GM10266 (cell line): Measurements from ENCODE around the gene CIPC.

ENCODE experiments used
- DNase-seq: peaks from one replicate; pipeline ENCODE4 v3.0.0; 2012; ENCODE audit errors: extremely low spot score
- CTCF ChIP-seq: IDR thresholded peaks from 2 replicates; pipeline ENCODE4 v1.5.1; 2012; ENCODE audit warnings: mild to moderate bottlenecking, low read depth; ENCODE audit not compliant: control insufficient read depth, insufficient read depth; ENCODE audit errors: missing control alignments

The CIPC gene

DNA sequence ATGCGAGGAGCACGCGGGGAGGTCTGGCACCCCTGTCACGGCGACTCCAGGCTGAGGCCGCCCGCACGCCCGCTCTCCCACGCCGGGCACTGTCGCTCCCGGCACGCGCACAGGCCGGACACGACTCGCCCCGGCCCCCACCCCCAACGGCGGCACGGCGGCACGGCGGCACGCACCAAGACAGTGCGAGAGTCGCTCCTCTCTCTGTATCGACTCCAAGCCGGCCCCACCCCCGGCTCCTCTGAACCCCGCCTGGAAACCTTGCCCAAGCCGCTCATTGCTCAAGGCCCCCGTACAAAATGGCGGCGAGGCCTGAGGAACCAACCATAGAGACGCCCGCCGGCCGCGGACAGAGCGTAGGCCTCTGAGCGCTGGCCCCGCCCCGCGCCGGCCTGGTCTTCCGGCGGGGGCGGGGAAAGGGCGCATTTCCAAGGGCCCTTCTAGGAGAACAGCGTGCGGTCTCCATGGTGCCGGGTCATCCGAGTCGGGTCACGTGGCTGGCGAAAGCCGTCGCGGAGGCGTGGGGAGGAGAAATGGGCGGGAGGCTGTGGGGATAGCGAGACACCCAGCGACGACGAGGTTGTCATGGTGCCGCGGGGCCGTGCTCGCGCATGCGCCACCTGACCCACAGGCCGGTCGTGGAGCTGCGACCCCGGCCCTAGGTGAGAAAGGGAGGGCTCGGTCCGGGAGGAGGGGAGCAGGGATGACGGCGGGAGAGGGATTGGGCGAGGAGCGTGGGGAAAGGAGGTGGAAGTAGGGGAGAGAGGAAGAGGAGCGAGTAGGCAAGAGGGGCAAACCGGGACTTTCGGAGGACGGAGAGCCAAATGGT is at the start of gene CIPC:
Gene CIPC (plus strand): TSS at position 559 of the 829 bp plus-strand sequence. CDS start 7,451 bp downstream, outside the sequence.
- DNase-seq = peak; percentile 96
- TF ChIP-seq CTCF = no peak

DNA sequence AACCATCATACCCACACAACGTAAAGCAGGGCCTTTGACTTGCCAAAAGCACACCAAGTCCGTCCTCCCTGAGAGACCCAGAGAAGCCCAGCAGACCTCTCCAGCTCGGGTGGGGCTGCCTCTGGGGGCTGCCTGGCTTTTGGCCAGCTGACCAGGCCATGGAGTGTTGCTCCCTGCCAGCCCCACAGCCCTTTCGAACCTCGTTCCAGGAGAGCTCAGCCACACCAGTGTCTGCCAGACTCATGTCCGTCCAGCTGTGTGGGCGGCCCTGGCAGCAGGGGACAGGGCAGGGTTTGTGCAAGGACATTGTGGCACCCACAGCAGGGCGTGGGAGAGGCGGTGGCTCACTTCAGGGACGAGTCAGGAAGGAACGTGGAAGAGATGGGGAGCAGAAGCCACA is 46.9 kb upstream of the CIPC start:
- DNase-seq = no peak
- TF ChIP-seq CTCF = no peak

GRCh38 chr14:77052281-77053044 is 45.6 kb upstream of the CIPC start:
- no peak for DNase-seq

GRCh38 chr14:77053046-77053841 is 44.8 kb upstream of the CIPC start:
- DNase-seq = peak; percentile 79
- peak; percentile 87 for TF ChIP-seq CTCF

More at GRCh38 chr14:77052281-77053044, 45.6 kb upstream of the CIPC start:
- no peak for TF ChIP-seq CTCF

DNA sequence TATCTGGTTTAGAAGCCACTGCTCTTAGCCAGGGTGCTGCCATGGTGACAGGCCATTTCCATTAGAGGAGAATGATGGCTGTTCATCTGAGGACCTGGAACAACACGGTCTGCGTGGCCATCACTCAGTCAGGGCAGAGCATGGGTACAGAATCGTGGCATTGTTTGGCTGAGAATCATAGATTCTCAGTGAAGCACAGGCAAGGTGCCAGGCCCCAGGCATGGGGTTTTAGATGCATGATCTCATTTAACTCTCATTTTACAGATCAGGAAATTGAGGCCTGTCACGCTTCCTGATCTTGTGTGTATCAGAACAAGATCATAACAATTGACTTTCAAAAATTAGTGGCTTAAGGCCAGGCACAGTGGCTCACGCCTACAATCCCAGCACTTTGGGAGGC is 42.8 kb upstream of the CIPC start:
- TF ChIP-seq CTCF = no peak
- no peak for DNase-seq

DNA sequence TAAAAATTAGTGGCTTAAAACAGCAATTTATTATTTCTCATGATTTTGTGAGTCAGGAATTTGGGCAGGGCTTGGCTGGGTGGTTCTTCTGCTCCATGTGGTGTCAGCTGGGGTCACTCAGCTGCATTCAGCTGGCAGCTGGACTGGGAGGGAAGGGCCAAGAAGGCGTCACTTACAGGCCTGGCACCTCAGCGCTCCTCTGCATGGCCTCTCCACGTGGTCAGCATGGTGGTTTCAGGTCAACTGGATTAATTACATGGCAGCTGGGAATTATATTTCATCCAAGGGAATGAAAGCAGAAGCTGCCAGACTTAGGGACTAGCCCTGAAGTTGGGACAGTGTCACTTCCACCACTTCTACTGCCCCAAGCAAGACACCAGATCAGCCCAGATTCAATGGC is 42.1 kb upstream of the CIPC start:
- no peak for DNase-seq
- TF ChIP-seq CTCF = no peak

DNA sequence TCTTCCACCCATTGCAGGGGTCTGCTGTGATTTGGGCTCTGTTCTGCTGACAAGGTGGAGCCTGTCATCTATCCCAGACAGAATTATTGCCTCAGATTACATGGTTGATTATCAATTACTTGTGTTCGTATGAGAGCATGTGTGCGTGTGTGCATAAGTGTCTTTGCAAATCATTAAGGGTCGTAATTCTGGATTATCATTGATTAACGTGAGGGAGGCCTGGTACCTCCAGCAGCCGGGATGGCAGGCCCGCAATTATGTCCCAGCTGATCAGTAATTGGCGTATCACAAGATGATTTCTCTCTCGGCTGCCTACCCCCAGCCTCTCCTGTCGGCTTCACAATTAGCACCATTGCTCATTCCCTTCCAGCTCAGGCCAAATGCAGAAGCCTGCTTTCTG is 39.9 kb upstream of the CIPC start:
- no peak for TF ChIP-seq CTCF
- no peak for DNase-seq
